SH-SY5Y (cell line): ENCODE measurements around the gene ZC3H18.

Experiments used
- GATA2 ChIP-seq: IDR thresholded peaks from 2 replicates; pipeline ENCODE4 v1.6.1; 2011; ENCODE audit warnings: mild to moderate bottlenecking, low read depth, low read length
- GATA3 ChIP-seq: IDR thresholded peaks from 2 replicates; pipeline ENCODE4 v1.6.1; 2011; ENCODE audit warnings: low read depth, mild to moderate bottlenecking, low read length, moderate library complexity

DNA sequence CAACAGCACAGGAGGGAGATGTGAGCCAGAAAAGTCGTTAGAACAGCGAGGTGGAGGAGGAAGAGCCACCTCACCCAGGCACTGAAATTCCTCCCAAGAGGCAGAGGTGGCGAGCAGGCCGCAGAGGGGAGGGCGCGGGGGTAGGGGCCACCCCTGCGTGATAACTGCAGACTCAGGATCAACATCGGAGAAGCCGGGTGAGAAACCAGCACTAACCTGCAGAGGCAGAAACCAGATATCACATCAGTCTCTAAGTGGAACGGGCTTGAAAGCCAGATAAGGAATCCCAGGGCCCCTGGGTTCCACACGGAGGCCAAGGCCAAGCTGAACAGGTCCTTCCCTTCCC is 39.4 kb upstream of the ZC3H18 start:
- TF ChIP-seq GATA2 (no peak), GATA3 (no peak)
